ENCODE results near the gene TXNDC17.
"Not testable (repeated sequence)": the region's sequence is repeated elsewhere in the genome, so short reads cannot be mapped to it uniquely, and the experiment has no call there.

TXNDC17 gene

DNA sequence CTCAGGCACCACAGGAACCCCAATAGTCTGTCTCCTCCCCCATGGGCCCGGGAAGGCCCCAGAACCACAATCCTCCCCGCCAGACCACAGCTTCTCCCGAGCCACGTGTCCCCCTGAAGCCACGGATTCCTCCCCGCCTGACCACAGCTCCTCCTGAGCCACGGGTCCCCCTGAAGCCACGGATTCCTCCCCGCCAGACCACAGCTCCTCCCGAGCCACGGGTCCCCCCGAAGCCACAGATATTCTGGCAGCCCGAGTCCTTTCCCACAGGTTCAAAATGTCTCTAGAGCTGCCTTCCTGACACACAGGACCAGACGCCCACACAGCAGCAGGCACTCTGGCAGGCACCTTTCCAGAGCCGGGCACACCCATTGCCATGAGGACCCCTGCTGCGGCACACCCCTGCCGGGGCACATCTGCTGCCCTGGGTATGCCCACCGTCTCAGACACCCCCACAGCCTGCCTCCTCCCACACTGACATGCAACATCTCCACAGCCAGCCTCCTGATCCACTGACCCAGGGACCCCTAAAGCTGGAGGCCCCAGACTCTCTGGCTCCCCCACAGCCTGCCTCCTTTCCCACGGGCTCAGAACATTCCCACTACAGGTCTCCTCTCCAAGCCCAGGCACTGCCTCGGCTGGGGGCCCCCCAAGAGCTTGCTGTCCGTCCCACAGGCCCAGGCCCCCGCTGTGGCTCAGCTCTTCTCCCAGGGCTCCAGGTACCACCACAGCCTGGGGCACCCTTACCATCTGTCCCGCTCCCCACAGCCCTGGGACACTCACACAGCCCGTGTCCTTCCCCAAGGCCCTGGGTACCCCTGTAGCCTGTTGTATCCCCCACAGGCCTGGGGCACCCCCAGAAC, 2.6 kb upstream of the TXNDC17 start:
- DNase-seq = no peak

DNA sequence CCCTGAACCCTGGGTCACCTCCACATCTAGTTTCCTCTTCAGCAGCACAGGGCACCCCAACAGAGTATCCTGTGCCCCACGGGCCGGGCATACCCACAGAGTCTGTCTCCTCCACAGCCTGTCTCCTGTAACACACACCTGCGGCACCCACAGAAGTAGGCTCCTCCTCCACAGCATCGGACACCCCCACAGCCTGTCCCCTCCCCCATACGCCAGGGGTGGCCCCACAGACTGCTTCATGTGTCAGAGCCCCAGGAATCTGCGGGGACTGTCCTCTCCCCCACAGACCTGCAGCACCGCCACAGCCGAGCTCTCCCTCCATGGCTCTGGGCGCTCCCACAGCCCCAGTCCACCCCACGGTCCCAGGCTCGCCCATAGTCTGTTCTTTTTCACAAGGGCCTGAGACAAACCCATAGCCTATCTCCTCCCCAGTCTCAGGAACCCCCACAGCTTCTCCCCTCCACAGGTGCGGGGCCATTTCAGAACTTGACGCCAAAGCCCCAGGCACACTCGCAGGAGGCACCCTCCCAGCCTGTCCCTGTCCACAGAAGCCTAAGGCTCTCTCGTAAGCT, 1.8 kb upstream of the TXNDC17 start:
- DNase-seq = no peak

DNA sequence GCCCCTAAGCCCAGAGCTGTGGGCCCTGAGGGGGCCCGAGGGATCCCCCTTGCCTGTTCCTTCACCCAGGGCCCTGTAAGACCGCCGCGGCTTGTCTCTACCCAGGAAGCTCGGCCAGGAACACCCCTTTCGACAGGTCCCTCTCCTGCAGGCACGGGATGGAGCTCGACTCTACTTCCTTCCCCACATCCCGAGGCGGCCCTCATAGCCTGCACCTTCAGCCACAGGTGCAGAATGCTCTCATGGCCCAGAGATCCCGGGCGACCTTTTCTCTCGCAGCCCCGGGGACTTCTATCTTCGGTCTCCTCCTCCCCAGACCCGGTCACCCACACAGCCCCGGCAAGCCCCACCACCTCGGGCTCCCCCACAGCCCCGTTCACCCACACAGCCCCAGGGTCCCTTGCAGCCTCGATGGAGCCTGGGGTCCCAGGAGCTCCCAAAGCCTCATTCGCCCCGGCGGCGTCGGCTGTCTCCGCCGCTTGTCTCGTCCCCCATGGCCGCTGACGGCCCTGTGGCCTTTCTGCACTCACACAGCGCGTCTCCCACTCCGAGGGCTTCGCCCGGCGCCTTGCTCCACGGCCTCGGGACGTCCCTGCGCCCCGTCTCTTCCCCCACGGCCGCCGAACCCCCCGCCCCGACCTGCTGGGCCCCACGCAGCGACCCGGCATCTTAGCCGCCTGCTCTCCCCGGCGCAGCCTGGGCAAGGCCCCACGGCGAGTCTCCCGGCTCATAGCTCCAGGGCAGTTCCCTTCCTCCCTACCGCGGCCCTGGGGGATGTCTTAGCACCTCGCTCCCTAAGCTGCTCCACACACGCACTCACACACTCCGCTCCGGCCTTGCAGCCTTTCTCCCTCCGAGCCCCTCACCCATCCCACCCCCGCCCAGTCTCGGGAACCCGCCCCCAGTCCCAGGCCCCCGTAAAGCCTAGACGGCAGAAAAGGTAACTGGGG, 999 bp upstream of the TXNDC17 start:
- DNase-seq = no peak

DNA sequence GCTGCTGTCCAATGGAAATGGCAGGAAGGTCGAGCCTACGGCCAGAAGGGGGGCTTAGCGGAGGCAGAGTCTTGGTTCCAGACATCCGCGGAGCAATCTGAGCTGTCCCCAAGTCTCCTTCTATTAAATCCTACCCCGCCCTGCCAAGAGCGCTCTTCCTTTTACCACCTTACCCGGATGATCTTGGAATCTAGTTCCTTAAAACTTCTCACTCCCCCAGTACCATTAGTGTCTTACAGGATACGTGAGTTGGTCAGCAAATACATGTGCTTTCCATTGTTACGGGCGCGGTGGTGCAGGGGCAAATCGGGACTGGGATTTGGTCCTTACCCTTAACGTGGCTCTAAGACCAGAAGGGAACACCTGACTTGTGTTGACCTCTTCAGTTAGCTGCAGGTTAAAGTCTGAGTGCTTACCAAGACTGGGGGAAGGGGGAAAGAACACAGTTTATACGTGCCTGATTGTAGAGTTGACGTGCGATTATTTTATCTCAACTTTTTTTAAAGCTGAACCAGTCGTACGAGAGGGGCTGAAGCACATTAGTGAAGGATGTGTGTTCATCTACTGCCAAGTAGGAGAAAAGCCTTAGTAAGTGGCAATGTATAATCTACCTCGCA, 495 bp downstream of the TXNDC17 start:
- DNase-seq = no peak

DNA sequence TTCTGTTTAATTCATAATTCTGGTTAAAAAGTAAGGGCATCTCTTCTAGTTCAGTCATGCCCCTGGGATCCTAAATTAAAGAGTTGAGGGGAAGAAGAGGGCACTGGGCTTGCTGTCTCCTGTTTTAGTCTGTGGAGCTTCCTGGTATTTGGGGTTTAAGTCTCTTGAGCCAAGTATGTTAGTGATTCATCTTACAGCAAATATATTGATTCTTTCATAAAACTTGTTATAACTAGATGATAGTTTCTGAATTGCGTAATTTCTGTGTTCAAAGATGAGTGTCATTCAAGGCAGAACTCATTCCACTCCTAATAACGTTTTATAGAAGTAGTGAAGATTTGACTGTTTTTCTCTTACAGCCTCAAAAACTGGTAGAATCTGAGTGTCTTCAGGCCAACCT, 1.7 kb downstream of the TXNDC17 start:
- no peak for DNase-seq

DNA sequence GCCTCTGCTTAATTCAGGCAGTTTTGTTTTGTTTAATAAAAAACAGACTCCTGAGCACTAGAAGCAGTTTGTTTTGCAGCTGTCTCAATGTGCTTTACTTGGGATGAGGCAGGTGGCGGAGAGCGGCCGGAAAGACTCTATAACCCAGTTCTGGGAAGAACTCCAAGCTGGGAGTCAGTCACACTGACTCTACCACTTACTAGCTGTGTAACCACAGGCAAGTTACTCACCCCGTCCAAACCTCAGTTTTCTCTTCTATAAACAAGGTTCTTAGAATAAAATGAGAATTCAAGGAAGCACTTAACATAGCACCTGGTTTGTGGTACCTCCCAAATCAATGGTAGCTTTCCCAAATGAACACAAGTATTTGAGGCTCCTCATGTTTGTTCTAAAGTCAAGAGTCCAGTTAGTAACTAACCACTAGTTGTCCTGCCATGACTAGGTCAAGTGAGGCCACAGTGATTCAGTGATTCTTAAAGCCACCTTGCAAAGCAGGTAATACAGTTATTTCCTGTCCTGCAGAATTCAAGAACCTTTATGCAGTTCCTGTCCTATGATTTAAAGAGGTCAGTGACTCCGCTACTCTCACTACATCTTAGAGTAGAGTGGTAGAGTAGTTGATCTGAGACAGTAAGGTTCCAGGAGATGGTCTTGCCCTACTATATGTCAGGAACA, 2.7 kb downstream of the TXNDC17 start:
- no peak for DNase-seq

DNA sequence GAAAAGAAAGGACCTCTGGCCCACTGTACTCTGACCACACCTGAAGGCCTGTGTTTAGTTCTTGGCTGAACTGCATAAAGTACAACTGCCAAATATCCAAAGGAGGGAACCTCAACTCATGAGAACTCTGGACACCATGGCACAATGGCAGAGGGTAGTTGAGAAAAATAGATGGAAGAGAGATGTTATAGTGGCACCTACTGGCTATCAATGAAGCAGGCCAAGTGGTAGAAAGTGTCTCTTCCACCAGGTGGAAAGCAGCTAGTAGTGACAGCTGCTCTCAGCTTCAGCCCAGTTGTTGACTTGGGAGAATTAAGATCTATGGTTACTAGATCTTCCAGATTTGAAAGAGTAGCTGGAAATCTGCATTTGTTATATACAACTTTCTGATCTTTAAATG, 7.3 kb downstream of the TXNDC17 start:
- no peak for DNase-seq

DNA sequence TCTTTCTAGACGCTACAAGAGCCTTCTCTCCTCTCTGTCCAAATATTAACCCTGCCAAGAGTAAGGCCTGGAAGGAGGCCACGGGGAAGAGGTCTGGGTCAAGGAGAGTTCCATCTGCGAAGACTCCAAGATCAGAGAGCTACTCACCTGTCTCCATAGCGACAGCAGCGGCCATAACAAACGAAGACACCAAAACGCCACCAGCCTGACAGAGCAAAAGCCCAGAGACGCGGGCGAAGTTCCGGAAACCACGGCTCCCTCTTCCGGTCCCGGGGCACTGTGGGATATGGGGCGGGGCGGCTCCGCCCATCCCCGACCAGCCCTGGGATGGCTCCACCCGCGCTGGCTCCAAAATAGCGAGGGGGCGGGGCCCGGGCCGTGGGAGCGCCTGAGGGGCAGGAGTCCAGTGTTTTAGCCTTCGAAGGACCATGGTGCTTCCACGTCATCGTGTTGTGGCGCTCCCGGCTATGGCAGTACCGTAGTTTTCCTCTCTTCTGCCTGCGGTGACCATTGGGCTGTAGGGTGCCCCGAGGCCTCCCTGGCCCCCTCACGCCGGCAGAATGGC, 10.6 kb downstream of the TXNDC17 start, which contains the start of the genes C17orf100 and MED31:
Gene C17orf100, plus strand, starts transcription at position 409 of the 565 bp plus-strand sequence. Its CDS starts 152 bp downstream, at position 561.
Gene MED31, minus strand, starts transcription at position 252 of the 565 bp plus-strand sequence. Its CDS starts 77 bp downstream, at position 175.
- peak; percentile 71 for DNase-seq

DNA sequence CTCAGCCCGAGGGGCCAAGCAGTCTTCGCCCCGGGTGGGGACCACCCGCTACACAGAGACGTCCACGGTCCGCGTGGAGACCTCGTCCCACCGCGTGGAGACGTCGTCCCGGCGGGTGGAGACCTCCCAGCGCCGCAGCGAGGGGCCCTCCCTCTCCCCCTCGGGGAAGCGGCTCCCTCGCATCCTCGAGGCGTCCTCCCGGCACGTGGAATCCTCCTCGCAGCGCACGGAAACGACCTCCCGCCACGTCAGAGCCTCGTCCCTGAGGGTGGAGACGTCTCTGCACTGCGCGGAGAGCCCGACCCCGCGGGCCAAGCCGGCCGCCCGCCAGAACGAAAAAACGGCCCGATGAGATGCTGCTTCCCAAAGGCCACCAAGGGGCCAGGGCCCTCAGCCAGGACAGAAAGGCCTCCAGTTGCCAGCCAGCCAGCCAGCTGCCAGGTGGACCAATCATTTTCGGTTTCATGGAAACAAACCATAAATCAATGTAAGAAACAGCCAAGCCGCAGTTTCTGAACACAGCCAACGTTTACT, 11.1 kb downstream of the TXNDC17 start:
- no peak for DNase-seq

DNA sequence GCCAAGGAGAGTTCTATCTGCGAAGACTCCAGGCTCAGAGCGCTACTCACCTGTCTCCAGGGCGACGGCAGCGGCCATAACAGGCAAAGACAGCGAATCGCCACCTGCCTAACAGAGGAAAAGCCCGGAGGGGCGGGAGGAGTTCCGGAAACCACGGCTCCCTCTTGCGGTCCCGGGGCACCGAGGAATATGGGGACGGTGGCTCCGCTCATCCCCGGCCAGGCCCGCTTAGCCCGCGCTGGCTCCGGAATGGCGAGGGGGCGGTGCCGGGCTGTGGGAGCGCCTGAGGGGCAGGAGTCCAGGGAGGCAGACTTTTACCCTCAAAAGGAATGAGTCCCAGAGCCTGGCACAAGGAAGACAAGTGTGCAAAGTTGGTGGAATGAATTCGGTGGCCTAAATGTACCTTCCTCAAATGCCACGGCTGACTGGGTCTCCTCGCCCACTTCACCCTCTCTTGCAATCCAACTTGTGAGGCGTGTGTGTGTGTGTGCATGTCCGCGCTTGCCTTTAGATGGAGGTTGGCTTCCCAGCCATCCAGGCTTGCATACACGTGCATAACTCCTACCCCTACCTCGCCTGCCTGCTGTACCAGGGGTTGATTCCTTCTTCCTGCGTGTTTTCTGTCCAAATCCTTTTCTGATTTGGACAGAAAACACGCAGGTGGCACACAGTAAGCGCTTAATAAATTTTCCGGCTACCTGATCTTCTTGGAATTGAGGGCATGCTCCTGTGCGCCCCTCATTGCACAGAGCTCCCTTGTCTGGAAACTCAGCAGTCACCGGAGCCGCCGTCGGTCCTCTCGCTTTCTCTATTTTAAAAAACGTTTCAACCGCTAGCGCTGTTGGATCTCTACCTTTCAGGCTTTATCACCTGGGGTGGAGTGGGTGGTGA, 14.2 kb downstream of the TXNDC17 start:
- no peak for DNase-seq

DNA sequence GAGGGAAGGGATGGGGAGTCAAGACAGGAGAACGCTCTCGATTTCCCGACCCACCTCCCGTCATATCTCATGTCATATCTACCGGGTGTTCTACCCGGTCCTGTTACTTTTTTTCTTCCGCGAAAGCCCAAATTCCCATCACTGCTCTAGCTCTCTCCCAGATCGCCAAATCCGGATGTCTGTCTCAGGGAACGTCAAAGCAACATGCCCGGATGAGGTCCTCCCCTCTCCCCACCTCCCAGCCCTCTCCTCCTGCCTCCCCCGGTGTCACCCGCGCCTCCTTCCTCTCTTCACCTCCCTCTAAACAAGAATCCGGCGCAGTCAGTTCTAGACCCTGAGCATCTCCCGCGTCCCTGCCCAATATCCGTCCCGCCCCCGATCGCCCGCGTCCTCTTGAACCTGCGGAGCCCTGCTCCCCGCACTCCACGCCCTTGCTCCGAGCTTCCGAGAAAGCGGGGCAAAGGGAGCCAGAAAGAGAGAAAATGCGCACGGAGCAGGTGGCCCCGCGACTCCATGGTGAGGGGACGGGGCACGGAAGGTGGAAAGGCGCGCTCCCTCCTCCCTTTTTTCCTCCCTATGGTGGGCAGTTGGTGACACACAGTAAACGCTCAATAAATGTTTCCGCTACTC, 15.0 kb downstream of the TXNDC17 start:
- DNase-seq = not testable (repeated sequence)

DNA sequence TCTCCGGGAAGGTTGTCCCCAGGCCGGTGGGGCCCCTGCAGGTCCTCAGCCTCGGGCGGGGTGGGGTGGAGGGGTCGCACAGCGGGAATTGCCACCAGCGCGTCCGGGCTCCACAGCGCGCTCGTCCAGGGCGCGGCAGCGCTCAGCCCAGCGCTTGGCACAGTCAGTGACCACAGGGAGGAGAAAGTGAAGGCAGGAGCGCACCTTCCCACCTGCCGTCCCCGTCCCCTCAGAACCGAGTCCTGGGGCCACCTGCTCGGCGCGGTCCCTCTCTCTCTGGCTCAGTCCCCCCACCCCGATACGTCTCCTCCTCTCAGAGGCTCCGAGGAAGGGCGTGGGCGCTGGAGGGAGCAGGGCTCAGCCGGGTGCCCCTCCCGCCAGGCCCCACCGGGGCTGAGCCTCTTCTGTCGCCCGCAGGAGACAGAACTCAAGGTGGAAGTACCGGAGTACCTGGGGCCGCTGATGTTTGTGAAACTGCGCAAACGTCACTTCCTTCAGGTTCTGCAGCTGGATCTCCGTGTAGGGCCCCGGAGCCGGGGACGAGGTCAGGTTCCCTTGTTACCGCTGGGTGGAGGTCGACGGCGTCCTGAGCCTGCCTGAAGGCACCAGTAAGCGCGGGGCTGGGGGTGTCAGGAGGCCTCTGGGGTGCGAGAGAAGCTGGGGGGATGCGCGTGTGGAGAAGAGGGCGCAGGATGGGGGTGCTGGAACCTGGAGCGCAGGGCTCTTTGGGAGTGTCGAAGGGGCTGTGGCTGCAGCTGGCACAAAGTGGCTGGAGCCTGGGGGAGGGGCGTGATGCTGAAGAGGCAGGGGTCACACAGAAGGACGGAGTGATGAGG, 16.2 kb downstream of the TXNDC17 start:
- not testable (repeated sequence) for DNase-seq

DNA sequence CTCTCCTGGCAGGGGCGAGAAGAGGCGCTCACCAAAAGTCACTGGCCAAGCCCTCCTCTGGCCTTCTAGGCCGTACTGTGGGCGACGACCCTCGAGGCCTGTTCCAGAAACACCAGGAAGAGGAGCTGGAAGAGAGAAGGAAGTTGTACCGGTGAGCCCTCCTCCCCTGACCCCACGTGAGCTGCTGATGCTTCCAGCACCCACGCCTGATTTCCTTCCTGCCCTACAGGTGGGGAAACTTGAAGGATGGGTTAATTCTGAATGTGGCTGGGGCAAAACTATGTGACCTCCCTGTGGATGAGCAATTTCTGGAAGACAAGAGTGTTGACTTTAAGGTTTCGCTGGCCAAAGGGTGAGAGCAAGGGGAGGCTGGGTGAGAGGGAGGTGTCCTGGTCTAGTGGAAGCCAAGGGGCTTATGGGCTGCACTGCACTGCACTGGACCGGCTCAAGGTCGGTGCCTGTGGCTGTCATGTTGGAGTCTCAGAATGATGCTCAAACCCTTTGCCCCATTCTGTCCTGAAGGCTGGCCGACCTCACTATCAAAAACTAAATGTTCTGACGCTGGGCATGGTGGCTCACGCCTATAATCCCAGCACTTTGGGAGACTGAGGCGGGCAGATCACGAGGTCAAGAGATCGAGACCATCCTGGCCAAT, 16.9 kb downstream of the TXNDC17 start:
- no peak for DNase-seq

DNA sequence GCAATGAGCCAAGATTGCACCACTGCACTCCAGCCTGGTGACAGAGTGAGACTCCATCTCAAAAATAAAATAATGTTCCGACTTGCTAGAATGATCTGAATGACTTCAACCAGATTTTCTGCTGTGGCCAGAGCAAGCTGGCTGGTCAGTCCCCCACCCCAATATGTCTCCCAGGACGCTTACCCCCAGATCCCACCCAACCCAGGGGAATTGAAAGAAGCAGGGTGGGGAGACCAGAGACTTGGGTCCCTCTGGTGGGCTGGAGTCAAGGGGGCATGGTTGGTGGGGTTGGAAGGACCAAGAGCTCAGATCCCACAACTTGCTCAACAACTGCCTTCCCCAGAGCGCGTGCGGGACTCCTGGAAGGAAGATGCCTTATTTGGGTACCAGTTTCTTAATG, 17.6 kb downstream of the TXNDC17 start:
- DNase-seq = not testable (repeated sequence)

DNA sequence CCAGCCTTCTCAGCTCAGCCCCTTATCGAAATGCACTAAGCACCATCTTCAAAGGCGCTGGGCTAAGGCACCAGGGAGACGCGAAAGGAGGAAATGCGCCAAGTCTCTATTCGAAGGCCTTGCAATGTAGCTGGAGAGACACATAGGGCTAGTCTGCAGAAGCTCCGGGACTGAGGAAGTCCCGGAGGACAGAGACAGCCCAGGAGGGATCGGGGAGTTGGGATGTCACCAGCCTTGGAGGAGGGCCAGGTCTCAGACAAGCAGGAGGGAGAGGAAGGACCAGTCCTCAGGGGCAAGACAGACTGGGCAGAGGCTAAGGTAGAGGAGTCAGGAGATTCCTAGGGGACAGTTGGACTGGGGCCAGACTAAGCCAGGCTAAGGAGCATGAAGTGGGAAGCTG, 19.2 kb downstream of the TXNDC17 start:
- no peak for DNase-seq

DNA sequence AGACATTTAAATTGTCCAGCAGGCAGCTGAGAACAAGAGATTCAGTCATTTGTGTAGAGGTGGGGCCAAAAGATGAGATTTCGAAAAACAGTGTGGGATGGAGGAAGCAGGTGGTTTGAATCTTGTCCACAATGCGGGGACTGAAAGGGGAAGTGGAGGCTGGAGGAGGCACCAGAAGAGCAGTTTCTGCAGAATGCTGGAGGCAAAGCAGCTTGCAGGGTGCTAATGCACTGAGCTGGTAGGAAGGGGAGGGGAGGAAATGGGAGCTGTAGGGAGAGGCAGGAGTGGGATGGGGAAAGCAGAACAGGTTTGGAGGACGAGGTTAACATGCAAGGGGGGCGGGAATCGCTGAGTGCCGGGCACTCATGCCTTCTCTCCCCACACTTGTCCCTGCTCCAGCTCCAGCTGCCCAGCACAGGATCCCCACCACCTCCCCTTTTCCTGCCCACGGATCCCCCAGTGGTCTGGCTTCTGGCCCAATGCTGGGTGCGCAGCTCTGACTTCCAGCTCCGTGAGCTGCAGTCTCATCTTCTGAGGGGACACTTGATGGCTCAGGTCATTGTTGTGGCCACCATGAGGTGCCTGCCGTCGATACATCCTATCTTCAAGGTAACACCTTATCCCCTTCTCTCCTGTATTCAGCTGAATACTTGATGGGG, 20.1 kb downstream of the TXNDC17 start:
- no peak for DNase-seq

DNA sequence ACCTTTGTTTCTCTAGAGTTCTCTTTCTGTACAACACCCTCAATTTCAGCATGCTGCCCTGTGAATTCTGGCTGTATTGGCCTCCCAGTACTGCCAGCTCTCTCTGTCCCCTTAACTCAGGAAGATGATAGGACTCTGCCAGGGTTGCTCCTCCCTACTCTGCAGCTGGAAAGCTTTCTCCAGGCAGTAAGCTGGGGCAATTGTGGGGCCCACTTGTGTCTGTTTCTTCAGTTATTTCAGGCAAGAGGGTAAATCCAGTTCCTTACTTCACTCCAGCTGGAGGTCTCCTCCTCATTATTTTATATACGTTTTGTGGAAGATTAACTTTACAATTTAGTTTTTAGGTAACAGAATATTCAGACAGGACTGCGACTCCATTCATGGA, 20.6 kb downstream of the TXNDC17 start:
- DNase-seq = no peak

DNA sequence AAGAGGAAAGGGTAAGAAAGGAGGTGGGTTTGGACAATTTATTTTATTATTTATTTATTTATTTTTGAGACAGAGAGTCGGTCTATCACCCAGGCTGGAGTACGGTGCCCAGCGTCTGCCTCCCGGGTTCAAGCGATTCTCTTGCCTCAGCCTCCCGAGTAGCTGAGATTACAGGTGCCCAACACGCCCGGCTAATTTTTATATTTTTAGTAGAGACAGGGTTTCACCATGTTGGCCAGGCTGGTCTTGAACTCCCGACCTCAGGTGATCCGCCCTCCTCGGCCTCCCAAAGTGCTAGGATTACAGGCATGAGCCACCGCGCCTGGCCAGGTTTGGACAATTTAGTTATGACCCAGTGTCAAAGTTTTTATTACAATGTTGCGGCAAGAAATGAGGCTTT, 22.3 kb downstream of the TXNDC17 start:
- not testable (repeated sequence) for DNase-seq

Measured in cortex of kidney (tissue), 1 donor.